Renal cortical epithelial cell (primary cell): Measurements from ENCODE around the gene TRIL. TPM values are rescaled to one million over a fixed set of nuclear protein-coding genes. Genes with fewer than 3 reads are reported as not detected.

Source experiments
- DNase-seq: peaks from one replicate; pipeline ENCODE4 v3.0.0-alpha.2; 2011; ENCODE audit warnings: low read depth
- total RNA-seq: library from RNA; depleted of rRNA; stranded (reverse); fragments of >200 nt; gene quantifications from 2 replicates; pipeline ENCODE4 v1.2.3, GENCODE V29; 2014

Gene TRIL, protein sequence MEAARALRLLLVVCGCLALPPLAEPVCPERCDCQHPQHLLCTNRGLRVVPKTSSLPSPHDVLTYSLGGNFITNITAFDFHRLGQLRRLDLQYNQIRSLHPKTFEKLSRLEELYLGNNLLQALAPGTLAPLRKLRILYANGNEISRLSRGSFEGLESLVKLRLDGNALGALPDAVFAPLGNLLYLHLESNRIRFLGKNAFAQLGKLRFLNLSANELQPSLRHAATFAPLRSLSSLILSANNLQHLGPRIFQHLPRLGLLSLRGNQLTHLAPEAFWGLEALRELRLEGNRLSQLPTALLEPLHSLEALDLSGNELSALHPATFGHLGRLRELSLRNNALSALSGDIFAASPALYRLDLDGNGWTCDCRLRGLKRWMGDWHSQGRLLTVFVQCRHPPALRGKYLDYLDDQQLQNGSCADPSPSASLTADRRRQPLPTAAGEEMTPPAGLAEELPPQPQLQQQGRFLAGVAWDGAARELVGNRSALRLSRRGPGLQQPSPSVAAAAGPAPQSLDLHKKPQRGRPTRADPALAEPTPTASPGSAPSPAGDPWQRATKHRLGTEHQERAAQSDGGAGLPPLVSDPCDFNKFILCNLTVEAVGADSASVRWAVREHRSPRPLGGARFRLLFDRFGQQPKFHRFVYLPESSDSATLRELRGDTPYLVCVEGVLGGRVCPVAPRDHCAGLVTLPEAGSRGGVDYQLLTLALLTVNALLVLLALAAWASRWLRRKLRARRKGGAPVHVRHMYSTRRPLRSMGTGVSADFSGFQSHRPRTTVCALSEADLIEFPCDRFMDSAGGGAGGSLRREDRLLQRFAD
- 0.35 and 0.94 TPM in 2 replicates for total RNA-seq

DNA sequence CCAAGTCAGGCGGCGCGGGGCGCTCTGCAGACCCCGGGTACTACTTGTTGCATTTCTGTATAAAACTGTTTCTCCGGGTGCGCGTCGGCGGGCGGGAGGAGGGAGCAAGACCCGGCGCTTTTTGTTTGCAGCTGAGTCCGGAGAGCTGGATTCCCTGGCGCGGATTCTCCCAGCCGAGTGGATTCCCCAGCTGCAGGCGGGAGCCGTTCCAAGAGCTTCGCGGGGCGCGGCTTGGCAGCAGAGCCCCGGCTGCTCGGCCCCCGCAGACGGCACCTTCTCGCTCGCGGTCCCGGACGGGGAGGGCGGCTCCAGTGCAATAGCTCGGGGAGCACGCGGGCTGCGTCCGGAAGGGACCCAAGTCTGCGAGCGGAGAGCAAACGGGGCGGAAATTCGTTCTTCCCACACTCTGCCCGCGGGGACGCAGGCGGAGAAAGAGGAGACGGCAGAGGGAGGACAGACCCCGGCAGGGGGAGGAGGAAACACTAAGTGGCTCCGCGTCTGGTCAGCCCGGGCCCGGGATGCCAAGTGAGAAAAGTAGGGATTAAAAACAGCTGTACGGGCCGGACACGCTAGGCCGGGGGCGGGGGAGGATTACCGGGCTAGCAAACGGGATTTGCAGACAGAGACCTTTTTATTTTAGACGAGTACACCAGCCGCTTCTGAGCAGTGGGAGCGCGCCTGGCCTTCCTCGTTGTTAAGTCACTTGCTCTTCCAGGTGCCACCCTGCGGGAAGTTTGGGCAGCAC is at the start of gene TRIL:
Gene TRIL (minus strand): TSS at position 96 of the 745 bp plus-strand sequence. CDS start 284 bp downstream, outside the sequence.
- DNase-seq = no peak

DNA sequence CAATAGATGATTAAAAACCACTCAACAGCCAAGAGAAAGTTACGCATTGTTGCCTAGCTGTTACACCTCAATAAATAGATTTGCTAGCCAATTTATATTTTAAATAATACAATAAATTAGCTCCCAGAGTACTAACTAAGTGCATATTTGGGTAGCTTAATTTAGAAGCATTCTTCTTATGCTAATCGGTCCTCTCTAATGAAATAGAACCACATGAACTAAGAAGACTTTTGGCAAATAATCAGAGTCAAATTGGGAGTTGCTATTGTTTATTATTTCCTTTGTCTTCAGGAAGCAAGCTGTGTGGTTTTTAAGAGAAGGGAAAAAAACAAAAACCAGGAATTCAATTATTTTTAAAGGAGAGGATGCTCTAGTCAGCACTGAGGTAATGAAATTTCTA is 49.0 kb upstream of the TRIL start:
- DNase-seq = no peak

DNA sequence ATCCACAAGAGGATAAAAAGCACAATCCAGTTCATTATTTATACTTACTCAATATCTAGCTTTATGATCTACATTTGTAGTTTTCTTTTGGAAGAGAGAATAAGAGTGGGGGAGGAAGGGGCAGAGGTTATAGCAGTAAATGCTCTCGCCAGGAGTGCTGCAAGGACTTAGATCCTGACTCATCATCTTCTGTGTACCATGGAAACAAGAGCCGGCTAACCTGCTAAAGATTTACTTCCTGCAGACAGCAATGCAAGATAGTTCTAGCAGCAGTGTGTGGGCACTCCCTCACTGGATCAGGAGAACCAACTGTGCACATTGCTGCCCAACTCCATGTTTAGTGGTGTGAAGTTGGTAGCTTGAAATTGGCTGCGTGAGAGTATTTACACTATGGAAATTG is 47.7 kb upstream of the TRIL start:
- DNase-seq = peak; percentile 71

DNA sequence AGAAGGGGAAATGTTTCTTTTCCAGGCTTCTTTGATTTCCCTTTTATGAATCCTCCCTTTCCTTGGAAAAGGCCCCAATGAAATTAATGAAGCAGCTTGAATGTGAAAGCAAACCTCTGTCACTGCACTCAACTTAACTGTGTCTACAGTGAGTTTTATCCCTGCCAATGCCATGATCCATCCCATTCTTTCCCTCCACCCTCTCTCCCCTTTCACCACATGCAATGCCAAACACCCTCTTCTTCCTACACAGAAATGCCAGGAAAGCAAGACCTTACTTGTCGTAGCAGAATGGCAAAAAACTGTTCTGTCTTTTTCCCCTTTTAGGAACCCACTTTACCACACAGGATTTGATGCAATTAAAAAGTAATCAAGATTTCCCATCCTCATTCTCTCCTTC is 47.3 kb upstream of the TRIL start:
- no peak for DNase-seq

DNA sequence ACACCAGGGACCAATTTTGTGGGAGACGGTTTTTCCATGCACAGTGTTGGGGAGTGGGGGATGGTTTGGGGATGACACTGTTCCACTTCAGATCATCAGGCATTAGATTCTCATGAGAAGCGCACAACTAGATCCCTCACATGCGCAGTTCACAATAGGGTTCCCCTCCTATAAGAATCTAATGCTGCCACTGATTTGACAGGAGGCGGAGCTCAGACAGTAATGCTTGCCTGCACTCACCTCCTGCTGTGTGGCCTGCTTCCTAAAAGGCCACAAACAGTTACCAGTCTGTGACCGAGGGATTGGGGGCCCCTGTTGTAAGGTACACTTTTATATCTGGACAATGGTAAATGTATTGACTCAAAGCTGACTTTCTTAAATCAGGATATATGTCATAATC is 45.6 kb upstream of the TRIL start:
- no peak for DNase-seq

DNA sequence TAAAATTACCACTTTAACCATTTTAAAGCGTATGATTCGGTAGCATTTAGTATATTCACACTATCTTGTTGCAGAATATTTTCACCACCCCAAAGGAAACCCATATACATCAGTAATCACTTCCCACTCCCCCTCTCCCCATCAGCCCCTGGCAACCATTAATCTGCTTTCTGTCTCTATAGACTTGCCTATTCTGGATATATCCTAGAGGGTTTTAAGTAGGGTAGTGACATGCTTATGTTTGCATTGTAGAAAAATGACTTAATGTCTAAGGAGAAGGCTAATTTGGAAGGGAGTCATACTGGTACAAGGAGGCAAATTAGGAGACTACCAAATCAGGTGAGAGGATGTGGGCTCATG is 42.6 kb upstream of the TRIL start:
- no peak for DNase-seq

DNA sequence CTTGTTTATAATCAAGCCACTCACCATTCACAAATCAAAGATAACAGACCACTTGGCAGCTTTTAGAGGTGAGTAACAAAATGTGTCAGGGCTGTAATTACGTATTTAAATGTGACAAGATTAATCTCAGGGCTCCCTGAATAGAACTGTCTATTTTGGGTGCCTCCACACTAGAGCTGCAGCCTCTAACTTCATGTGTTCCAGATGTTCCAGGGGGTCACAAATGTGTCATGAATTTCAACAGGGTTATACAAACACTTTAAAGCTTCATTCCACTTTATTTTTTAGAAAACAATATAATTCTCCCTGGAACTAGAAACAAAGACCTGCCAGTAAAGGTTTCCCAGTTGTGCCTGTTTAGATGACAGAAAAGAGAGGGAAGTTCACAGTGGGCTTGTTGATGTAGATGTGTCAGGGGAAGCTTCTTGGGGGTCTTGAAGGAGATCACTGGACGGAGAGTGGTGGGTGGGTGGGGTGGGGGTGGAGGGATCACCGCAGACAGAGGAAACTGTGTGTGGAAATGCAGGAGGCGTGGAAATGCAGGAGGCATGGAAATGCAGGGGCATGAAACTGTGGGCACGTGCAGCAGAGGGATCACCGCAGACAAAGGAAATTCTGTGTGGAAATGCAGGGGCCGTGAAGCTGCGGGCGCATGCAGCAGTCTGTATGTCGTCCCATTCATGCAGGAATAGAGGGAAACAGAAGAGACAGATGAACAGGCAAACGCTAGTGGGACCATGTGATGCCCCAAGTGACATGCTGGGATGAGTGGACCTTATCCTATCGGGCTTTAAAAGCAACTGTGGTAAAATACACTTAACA is 42.0 kb upstream of the TRIL start:
- no peak for DNase-seq

DNA sequence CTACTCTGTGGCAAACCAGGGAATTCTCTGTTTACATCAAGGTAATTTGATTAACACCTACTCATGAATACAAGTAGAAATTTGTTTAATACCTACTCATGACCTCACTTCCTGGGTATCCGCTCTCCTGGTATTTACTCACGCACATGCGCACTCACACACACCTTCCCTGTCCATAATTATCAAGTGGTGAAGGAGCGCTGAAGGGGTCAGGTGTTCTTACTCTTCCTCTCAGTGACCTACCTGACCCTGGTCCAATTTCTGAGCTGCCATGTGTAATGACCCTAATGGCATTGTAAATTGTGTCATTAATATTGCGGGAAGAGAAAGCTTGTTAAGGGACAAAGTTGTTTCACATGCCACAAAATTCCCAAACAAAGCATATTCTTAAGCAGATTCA is 41.3 kb upstream of the TRIL start:
- DNase-seq = no peak

DNA sequence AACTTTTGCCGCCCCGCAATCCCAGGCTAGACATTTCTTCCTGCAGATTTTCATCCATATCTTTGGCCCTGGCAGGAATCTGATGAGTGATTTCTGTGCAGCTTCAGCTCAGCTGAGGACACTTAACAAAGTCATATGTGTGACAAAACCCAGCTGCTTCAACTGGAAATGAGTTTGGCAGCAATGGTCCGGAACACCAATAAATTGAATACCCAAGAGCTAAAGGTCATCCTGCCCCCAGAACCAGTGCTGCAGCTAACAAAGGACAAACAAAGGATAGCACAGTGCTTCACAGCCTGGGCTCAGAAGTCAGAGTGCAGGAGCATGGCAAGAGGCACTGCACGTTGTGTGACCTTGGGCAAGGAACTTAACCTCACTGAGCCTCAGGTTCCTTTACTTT is 40.0 kb upstream of the TRIL start:
- DNase-seq = no peak

DNA sequence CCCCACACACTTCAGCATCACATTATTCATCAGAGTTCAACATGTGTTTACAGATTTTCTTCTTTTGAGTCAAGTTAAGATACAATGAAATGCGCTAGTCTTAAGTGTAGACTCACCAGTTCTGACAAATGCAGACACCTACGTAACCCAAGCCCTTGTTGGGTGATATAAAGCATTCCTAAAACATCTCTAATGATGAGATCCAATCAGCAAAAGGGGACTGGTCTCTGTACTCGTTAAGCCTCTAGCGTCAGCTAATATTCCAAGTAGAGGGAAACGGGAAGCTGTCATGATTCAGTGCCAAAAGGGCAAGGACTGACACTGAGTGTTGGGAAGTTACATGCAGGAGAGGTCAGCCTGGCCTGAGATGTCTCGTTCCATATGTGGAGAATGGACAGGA is 38.7 kb upstream of the TRIL start:
- DNase-seq = no peak

DNA sequence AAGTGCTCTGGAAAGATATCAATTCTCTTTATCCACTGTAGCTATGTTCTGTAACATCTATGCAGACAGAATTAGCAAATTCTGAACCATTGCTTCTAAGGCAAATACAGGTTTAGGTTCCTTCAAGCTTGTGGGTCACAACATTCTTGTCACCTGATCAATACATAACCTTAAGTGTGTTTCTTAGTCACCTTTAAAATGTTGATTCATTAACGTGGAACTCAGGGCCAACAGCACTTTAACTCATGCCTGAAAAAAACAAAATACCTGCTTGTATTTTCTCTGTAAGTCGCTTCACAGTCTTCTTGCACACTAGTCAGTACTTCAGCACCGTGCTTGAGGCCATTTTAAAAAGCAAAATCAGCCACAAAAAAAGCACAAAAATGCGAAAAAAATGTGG is 35.2 kb upstream of the TRIL start:
- DNase-seq = peak; percentile 61

DNA sequence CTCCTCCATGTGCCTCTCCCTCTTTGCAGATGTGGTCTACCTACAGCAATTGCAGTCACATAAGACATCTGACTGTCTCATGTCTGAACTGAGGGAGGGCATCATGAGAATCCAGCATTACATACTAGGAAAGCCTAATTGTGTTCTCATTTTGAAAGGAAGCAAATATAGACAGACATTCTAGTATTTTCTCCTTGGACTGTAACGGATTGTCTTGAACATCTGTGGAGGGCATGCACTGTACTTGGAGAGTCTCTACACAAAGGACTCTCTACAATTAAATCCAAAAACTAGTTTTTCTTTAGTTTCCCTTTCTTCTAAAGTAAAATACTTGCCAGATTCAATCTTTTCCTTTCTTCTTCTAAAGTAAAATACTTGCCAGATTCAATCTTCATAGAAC is 34.7 kb upstream of the TRIL start:
- no peak for DNase-seq

DNA sequence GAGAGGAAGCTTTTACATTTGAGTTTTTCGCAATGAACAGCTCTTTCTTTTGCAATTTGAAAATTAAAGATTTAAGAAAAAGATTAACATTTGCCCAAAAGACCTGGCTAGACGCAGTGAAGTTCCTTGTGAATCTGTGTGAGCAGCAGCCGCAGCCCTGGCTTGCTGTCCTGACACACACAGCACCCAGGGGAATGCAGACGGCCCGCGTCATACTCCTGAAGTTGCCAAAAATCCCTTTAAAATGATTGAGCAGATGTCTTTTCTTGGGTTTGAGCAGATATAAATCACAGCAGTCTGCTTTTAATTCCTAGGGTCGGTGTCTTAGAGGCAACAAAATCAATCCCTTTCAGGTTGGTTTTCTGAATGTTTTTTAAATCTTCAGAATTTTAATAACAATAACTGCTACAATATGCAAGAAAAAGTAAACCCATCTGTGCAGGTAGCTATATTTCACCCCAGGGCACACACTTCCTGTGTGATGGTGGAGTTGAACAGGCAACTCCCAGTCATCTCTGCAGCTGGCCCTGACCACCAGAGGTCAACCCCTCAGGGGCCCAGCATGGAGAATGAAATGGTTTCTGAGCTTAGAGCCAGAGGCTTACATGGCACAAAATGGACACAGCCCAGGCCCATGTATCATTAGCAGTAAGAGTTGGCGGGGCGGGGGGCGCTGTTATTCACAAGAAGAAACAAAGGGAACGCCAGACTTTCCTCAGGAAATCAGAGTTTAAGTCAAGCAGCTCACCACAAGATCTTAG is 32.2 kb upstream of the TRIL start:
- DNase-seq = no peak

DNA sequence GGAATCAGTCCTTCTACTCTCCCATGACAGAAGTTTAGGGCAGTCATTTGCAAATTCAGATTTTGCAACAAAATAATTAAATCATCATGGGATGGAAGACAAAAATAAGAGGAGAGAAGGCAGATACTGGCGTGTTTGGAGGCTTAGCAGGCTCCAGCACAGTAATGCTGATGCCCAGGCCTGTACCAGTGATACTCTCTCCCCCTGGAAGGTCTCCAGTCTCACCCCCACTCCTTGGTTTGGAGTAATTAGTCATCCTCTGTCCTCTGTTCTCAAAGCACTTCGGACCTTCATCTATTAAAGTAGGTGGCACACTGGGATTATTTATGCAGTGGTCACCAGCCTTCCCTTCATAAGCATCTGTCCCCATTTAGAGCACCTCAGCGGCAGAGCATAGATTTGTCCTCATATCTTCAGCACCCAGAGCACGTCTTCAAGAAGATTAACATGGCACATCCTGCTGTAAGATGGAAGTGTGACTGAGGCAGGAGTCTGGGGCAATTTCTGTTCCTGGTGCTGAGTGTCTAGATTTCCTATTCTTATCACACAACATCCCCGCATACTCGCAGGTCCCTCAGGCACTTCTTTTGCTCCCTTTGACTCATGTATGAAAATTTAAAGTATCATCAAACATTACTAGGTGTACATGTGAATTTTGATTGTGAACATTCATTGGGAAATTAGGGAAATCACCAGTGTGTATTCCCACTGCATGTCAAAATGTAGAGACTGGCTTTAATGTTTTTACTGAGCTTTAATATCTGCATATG is 31.3 kb upstream of the TRIL start:
- no peak for DNase-seq

DNA sequence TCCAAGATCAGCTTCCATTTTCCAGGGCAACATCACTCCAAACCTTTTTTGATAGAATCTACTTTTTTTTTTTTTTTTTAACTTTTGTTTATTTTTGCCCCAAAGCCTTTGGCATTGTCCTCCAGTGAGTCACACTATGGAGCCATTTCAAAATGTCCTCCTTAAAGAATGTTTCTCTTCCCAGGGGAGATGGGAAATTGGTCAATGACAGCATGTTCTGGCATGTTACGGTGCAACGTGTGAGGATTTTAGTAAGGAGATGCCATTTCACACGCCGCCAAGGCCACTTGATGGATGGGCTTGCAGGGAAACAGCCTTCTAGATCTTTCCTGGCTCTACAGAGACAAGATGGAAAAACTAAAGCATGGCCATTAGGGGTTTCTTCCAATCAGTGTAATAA is 30.7 kb upstream of the TRIL start:
- DNase-seq = peak; percentile 85

DNA sequence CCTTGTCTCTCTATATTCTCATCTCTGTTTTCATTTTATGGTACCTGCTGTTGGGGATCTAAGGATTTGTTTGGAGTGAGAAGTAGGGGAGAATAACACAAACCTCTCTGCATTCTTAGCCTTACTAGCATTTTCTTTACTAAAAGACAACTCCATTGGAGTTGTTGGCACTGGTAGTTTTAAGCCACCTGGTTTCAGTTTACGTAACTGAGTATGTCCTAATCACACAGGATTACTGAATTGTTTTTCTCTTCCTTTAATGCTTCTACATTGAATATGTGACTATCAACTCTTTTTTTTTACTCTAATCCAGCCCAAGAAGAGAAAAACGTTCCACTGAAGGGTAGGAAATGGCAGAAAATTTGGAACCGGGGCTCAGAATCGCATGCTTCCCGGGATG is 30.0 kb upstream of the TRIL start:
- DNase-seq = no peak

DNA sequence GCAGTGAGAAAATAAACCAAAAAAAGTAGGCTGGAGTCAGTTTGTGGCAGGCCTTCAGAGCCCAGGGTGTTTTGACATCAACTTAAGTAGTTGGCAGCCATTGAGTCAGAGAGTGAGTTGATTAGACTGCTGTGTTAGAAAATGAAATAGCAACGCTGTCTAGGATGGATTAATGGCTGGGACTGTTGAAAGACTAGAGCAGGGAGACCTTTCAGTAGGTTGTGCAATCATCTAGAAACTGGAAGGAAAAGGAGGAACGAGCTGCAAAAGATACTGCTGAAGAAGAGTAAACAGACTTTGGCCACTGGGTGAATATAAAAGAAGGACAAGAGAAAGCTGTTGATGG is 28.6 kb upstream of the TRIL start:
- peak; percentile 67 for DNase-seq

DNA sequence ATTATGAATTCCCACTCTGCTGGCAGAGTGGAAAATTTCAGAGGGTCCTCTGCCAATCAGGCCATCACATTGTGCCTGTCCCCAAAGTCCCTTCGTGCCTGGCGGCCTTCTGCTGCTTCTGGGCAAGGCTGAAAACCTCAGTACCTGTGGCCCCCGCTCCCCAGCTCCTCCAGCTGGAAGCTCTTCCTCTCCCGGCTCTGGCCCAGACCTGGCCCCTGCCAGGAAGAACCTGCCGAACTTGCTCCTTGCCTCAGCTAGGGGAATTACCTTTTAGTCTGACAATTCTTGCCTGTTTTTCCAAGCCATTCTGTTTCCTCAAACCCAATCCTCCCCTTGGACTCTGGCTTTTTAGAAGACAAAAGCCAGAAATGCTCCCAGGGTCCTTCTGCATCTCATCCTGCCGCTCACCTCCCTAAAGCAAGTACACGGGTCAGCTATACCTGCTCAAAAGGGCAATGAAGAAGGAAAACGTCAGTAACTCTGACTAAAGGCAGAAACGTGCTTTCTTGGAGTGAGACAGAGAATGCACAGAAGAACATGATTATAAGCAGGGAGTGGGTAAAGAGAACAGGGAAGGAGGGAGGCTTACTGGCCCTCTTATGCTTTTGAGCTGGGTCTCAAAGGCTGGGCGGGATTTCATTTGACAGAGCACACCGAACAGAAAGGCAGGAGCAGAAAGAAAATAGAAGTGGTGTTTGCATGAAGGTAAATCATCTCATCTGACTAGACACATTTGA is 28.1 kb upstream of the TRIL start:
- DNase-seq = no peak

DNA sequence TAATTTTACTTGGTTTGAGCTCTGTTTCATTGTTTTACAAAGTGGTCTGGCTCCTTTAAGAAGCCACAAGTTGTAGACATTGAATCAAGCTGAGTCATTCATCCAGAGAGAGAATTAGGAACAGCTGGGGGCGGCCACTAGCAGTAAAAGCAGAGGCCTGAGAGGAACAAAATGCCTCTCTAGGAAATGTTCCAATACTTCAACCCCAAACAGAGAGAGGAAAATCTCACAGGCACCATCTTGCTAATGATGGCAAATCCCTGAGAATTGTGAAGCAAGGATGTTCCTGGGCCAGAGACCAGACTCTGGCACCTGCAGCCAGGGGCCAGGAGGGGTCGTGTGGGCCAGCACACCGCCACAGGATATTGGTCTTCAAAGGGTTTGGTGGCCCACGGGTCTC is 26.5 kb upstream of the TRIL start:
- peak; percentile 85 for DNase-seq

DNA sequence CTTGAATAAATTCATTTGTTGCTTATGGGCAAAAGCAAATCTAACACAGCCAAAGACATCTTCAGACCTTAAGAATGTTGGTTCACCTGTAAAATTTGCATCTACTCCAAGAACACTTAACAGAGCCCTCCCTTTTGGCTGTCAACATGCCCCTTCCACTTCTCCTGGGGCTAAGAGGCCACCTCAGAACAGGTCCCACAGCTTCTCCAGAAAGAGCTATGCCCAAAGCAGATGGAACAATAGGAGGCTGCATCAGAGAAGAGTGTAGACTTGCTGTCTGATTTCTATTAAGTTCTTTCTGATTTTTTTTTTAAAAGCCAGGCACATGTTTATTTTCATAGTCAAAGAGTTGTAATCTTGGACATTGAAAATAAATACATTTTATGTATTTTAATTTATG is 26.1 kb upstream of the TRIL start:
- no peak for DNase-seq
